SIG-M5 treated with dmso at 0.1 percent for 504 hours (cell line): Measurements from ENCODE around the gene IGLL5.
"Not testable (repeated sequence)": the region's sequence is repeated elsewhere in the genome, so short reads cannot be mapped to it uniquely, and the experiment has no call there.

Source experiments
- DNase-seq: peaks from one replicate; lab custom pipeline; 2025; ENCODE audit not compliant: unreplicated experiment; lab: John Stamatoyannopoulos, UW

IGLL5 gene

GRCh38 chr22:22883090-22883727 lies 4.4 kb upstream of the IGLL5 start:
- DNase-seq, result no peak

DNA sequence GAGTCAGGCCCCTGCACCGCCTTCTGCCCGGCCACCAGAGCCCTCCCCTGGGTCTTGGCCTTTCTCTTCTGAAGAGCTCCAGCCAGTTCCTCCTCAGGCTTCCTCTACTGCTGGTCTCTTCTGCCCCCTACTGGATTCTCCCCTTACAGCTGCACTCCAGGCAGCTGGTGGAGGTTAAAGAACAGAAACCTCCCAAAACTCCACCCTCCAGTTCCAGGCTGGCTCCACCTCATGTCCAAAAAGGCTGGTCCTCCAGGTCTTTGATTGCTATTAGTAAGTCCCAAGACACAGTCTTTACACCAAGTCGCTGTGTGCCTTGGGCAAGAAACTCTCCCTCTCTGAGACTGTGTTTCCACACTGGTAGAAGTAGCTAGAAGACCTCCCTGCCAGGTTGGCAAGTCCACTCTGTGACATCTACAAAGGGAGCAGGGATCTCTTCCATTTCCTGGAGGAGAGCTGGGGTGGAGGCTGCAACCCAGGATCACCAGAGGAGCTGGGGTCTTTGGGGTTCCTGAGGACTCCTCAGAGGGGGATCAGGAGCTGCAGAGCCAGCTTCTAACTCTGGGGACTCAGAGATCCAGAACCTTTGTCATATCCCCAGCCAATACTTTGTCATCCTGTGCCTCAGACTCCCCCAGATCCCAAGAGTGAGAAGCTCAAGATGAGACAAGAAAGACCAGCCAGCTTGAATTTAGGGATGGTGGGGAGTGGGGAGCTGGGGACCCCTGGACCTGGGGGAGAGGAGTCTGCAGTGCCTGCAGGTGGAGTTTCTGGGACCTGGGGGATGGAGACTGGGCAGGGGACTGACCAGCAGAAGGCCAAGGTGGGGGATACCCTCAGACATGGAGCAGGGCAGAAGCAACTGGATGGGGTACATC lies 3.4 kb upstream of the IGLL5 start:
- DNase-seq, result peak; percentile 83

GRCh38 chr22:22884888-22885840 lies 2.5 kb upstream of the IGLL5 start:
- no peak for DNase-seq

- no peak for DNase-seq
Observed at GRCh38 chr22:22886546-22886945, 1.1 kb upstream of the IGLL5 start.

- no peak for DNase-seq
Observed at GRCh38 chr22:22888571-22889353, 1.1 kb downstream of the IGLL5 start.

- no peak for DNase-seq
Observed at GRCh38 chr22:22890085-22890484, 2.5 kb downstream of the IGLL5 start.

DNA sequence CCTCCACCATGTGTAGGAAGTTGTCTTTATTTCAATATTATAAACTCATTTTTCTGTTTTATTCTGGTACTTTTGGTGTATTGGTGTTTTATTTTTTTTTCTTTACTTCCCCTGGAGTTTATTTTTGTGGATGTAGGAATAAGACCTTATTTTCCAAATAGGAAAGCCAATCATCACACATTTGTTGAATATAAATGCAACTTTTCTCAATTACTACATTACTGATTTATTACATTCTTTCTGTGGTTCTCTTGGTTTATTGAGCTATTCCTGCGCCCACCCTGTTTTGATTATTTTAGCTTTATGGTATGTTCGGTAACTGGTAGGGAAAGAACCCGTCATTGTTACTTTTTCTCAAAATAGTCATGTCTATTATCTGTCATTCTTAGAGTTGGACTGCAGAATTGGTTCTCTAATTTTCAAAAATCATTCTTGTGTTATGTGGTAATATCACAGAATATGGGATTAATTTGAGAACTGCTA lies 3.6 kb downstream of the IGLL5 start:
- no peak for DNase-seq

GRCh38 chr22:22892096-22893052 lies 4.8 kb downstream of the IGLL5 start:
- no peak for DNase-seq

GRCh38 chr22:22893077-22893805 lies 5.6 kb downstream of the IGLL5 start:
- DNase-seq, result no peak

- DNase-seq, result no peak
Observed at GRCh38 chr22:22893891-22894739, 6.5 kb downstream of the IGLL5 start.

- no peak for DNase-seq
Observed at GRCh38 chr22:22894740-22895731, 7.4 kb downstream of the IGLL5 start.

GRCh38 chr22:22895776-22896445 lies 8.3 kb downstream of the IGLL5 start:
- no peak for DNase-seq

- no peak for DNase-seq
Observed at GRCh38 chr22:22896601-22897000, 9.0 kb downstream of the IGLL5 start.

DNA sequence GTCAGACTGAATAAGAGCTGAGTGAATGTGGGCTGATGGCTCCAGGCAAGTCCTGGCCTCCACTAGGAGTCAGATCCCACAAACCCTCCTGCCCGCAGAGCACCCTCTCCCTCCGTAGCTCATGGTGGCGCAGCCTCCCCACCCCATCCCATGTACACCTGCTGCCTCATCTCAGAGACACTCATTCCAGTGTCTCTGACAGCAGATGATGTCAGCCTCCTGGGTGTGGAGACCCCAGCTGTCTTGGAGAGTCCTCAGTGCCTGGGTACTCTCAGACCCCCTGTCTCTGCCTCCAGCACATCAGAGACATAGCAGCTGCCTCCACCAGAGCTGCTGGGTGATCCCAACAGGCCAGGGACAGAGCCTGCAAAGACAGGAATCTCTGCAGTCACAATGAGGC lies 9.5 kb downstream of the IGLL5 start:
- no peak for DNase-seq

GRCh38 chr22:22897947-22898346 lies 10.3 kb downstream of the IGLL5 start:
- DNase-seq, result no peak

GRCh38 chr22:22898411-22898950 lies 10.9 kb downstream of the IGLL5 start:
- not testable (repeated sequence) for DNase-seq
